CD4-positive, alpha-beta memory T cell (primary cell): ENCODE results near the gene G6PC3. TPM values are rescaled to one million over a fixed set of nuclear protein-coding genes. Genes with fewer than 3 reads are reported as not detected.

ENCODE experiments used
- CTCF ChIA-PET: fragments of 350-600 bp; sonication (Branson Sonifier 250); formaldehyde crosslinking; loops from one replicate; lab custom pipeline; 2021; ENCODE audit warnings: inconsistent platforms; ENCODE audit not compliant: partially characterized antibody; lab: Charles Lee
- POLR2A ChIA-PET: fragments of 350-600 bp; sonication (Branson Sonifier 250); formaldehyde crosslinking; loops from one replicate; lab custom pipeline; 2021; ENCODE audit not compliant: partially characterized antibody; lab: Charles Lee
- DNase-seq, 5 donors: peaks; one replicate each; pipeline versions ENCODE4 v3.0.0 to v3.0.0-alpha.2; 2020 to 2022; ENCODE audit warnings: mixed read lengths in 1 of 5
- H3K27ac ChIP-seq: one replicate; pipeline ENCODE4 v1.7.0; 2013; ENCODE audit warnings: low read depth, low read length
- H3K27me3 ChIP-seq: 2 replicates; pipeline ENCODE4 v1.7.0; 2013; ENCODE audit warnings: mild to moderate bottlenecking, low read length, moderate library complexity; ENCODE audit not compliant: insufficient read depth
- H3K36me3 ChIP-seq: 2 replicates; pipeline ENCODE4 v1.7.0; 2013; ENCODE audit warnings: mild to moderate bottlenecking, low read length, moderate library complexity; ENCODE audit not compliant: insufficient read depth
- H3K4me1 ChIP-seq: 2 replicates; pipeline ENCODE4 v1.7.0; 2013; ENCODE audit warnings: mild to moderate bottlenecking, low read length, moderate library complexity; ENCODE audit not compliant: insufficient read depth
- H3K4me3 ChIP-seq, 2 donors: one replicate each; pipeline ENCODE4 v1.7.0; 2013; ENCODE audit warnings: low read length in 2 of 2, mild to moderate bottlenecking in 1 of 2
- H3K9me3 ChIP-seq, 2 donors: one replicate each; pipeline ENCODE4 v1.7.0; 2013; ENCODE audit warnings: low read length in 2 of 2, control low read depth in 1 of 2; ENCODE audit not compliant: control insufficient read depth in 1 of 2
- H3K27ac Mint-ChIP-seq, 7 donors: one replicate each; pipeline ENCODE4 v1.8.0; 2020 to 2021; ENCODE audit warnings: mixed read lengths in 7 of 7, mild to moderate bottlenecking in 6 of 7, inconsistent platforms in 3 of 7, moderate library complexity in 3 of 7
- H3K27me3 Mint-ChIP-seq, 2 donors: one replicate each; pipeline ENCODE4 v1.8.0; 2020 to 2021; ENCODE audit warnings: mixed read lengths in 2 of 2
- H3K36me3 Mint-ChIP-seq, 2 donors: one replicate each; pipeline ENCODE4 v1.8.0; 2020 to 2021; ENCODE audit warnings: mixed read lengths in 2 of 2, inconsistent platforms in 1 of 2, mild to moderate bottlenecking in 1 of 2
- H3K4me1 Mint-ChIP-seq, 4 donors: one replicate each; pipeline ENCODE4 v1.8.0; 2020 to 2021; ENCODE audit warnings: mixed read lengths in 4 of 4, mild to moderate bottlenecking in 1 of 4
- H3K4me3 Mint-ChIP-seq, 8 donors: one replicate each; pipeline ENCODE4 v1.8.0; 2020 to 2021; ENCODE audit warnings: mixed read lengths in 8 of 8, mild to moderate bottlenecking in 7 of 8, moderate library complexity in 6 of 8, inconsistent platforms in 3 of 8
- H3K9me3 Mint-ChIP-seq, 8 donors: one replicate each; pipeline ENCODE4 v1.8.0; 2020 to 2021; ENCODE audit warnings: mixed read lengths in 8 of 8, mild to moderate bottlenecking in 5 of 8, inconsistent platforms in 3 of 8, moderate library complexity in 1 of 8
- intact Hi-C: fragments of 100-400 bp; cut with micrococcal nuclease; formaldehyde crosslinking; loops from one replicate; pipeline ENCODE4 v1.15.1; 2023
- polyA plus RNA-seq, 2 donors: library from polyadenylated mRNA; unstranded; fragments of 300-500 nt; fragmentation: Illumina TruSeq; gene quantifications; one replicate each; pipeline ENCODE4 v1.2.3, GENCODE V29; 2021
- total RNA-seq, 2 experiments: library from RNA; stranded (reverse); gene quantifications; one replicate each; pipeline ENCODE4 v1.2.3, GENCODE V29; 2021

The G6PC3 gene
- total and polyA plus RNA-seq, 4 experiments from 2014 or later, result 10.6 to 17.9 (median 13.7) TPM

DNA sequence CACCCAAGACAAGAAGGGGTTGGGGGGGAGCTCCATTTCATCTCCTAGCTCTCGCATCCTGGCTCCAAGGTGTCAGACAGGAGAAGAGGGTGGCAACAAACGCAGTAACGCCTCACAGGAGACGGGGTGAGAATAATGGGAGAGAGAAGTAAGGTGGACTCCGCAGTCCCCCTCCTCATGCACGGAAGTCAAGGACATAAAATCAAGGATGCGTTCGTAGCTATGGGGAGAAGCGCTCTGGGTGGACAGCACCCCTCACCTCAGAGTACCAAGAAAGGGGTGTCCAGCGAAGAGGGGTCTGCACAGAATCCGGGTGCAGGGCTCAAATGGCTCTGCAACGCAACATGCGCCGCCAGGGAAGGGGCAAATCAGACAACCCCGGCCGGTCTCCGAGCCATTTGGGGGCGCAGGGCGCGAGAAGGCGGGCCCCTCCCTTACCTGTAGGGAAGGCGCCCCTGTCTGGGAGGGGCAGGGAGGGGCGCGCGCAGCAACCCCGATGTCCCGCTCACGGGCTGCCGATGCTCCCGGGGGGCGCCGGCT lies 52.4 kb downstream of the G6PC3 start:
- Histone ChIP-seq H3K9me3 (no peaks in the 10 kb centered on the region), H3K4me1 (peaks cover 30% of the 10 kb centered on the region), H3K4me3 (peak overlapping the region; percentile 78 to 93), H3K27ac (peak overlapping the region; percentile 67), H3K27me3 (no peaks in the 10 kb centered on the region), H3K36me3 (no peaks in the 10 kb centered on the region)
- Mint-ChIP-seq H3K4me3 (peak overlapping the region; percentile 90 to 95 (median 92)), H3K36me3 (peaks cover 0 to 14% of the 10 kb centered on the region in 2 donors), H3K27me3 (no peaks in the 10 kb centered on the region), H3K27ac (peak overlapping the region; percentile 87 to 97 (median 95)), H3K9me3 (no peaks in the 10 kb centered on the region), H3K4me1 (peaks cover 29 to 57% (median 43%) of the 10 kb centered on the region in 4 donors)
- CTCF ChIA-PET, result interaction anchor here (0.7 to 1.8 kb wide), 12 partner anchors 10 to 208 kb away, joined by 3 to 16 read pairs (median 4); partner anchors contain the start of gene HROB
- peak in 2 of 5 donors; percentile 10 to 57 for DNase-seq
- intact Hi-C loops, result loop anchor here (1.0 to 10.0 kb wide), 9 partner anchors 18 to 842 kb away; partner anchors contain the start of genes C1QL1, HROB, LSM12 and PPY
- POLR2A ChIA-PET, result interaction anchor here (0.8 to 3.0 kb wide), 29 partner anchors 11 to 762 kb away, joined by 3 to 29 read pairs (median 6); partner anchors contain the start of genes ATXN7L3, G6PC3, GRN and LSM12

DNA sequence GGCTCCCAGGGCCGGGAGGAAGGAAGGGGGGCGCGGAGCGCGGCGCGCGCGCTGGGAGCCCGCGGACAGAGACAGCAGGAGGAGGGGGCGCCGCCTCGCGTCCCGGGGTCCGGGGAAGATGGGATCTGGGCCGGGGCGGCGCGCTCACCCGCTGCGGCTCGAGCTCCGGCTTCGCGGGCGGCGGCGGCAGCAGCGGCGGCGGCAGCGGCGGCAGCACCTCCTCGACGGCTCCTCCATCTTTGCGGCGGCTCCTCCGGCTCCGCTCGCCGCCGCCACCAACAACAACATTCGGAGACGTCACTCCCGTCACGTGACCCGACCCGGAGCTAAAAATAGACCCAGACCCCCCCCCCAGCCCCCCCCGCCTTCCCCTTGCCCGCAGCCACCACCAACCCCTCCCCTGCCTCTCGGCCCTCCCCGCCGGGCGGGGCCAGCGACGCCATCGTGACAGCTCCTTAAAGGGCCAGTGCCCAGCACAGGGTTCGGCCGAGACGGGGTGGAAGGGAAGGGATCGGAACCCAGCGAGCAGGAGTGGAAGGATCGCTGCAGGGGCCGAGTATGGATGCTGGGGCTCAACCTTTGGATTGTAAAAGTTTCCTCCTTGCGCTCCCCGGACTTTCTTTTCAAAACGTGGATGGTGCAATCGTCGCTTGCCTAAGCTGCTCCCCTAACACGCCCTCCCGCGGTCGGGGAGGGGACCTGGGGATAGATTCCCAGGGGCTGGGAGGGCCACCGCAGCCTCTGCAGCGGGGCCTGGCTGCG lies 53.0 kb downstream of the G6PC3 start, which contains the start of gene HDAC5:
Gene HDAC5, minus strand, starts transcription at position 286 of the 762 bp plus-strand sequence. CDS start 6,126 bp downstream, outside the sequence.
- CTCF ChIA-PET, result interaction anchor here (0.7 to 1.8 kb wide), 12 partner anchors 10 to 208 kb away, joined by 3 to 16 read pairs (median 4); partner anchors contain the start of gene HROB
- H3K9me3 Mint-ChIP-seq, result no peaks in the 10 kb centered on the region
- peaks cover 0 to 11% of the 10 kb centered on the region in 2 donors for H3K36me3 Mint-ChIP-seq
- H3K4me3 Mint-ChIP-seq, result peak within 1 kb of the TSS; percentile 94 to 98 (median 95)
- POLR2A ChIA-PET, result interaction anchor here (0.7 to 3.0 kb wide), 32 partner anchors 9 to 763 kb away, joined by 3 to 29 read pairs (median 6); partner anchors contain the start of genes ATXN7L3, G6PC3, GRN and LSM12
- Histone ChIP-seq H3K4me1 (peaks cover 30% of the 10 kb centered on the region), H3K4me3 (peak within 1 kb of the TSS; percentile 78 to 93), H3K9me3 (no peaks in the 10 kb centered on the region), H3K27ac (peak within 1 kb of the TSS; percentile 67), H3K36me3 (no peaks in the 10 kb centered on the region), H3K27me3 (no peaks in the 10 kb centered on the region)
- DNase-seq, result peak; percentile 93 to 95 (median 94)
- H3K27ac Mint-ChIP-seq, result peak within 1 kb of the TSS; percentile 94 to 98 (median 97)
- intact Hi-C loops, result loop anchor here (1.0 to 10.0 kb wide), 9 partner anchors 18 to 841 kb away; partner anchors contain the start of genes C1QL1, HROB, LSM12 and PPY
- peaks cover 25 to 51% (median 38%) of the 10 kb centered on the region in 4 donors for H3K4me1 Mint-ChIP-seq
- H3K27me3 Mint-ChIP-seq, result no peaks in the 10 kb centered on the region

DNA sequence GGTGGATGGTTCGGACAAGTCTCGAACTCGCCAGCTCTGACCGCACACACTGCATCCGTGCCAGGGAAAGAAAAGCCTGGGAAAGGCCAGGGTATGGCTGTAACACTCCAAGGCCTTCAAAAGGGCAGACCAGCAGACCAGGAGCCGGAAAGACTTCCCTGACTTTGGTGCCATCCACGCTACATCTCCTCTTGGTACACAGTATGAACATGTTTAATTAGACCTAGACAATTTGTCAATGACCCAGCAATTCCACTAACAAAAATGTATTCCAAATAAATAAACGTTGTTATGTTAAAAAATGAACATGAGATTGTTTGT lies 53.5 kb downstream of the G6PC3 start:
- no peaks in the 10 kb centered on the region for H3K27me3 ChIP-seq
- Mint-ChIP-seq H3K9me3 (no peaks in the 10 kb centered on the region), H3K27me3 (no peaks in the 10 kb centered on the region), H3K4me3 (peak overlapping the region; percentile 94 to 98 (median 95)), H3K36me3 (peaks cover 0 to 9% of the 10 kb centered on the region in 2 donors), H3K4me1 (peaks cover 21 to 47% (median 33%) of the 10 kb centered on the region in 4 donors), H3K27ac (peak overlapping the region; percentile 94 to 98 (median 97))
- peak overlapping the region; percentile 73 to 78 for H3K4me3 ChIP-seq
- peak overlapping the region; percentile 67 for H3K27ac ChIP-seq
- peaks cover 30% of the 10 kb centered on the region for H3K4me1 ChIP-seq
- no peaks in the 10 kb centered on the region for H3K36me3 ChIP-seq
- intact Hi-C loops, result loop anchor here (5.0 to 10.0 kb wide), 3 partner anchors 182 to 841 kb away; partner anchors contain the start of genes C1QL1 and PPY
- POLR2A ChIA-PET, result interaction anchor here (0.7 to 3.0 kb wide), 28 partner anchors 9 to 764 kb away, joined by 3 to 29 read pairs (median 6); partner anchors contain the start of genes G6PC3, GRN, LSM12 and SLC25A39
- no peak for DNase-seq
- CTCF ChIA-PET, result interaction anchor here (0.9 to 1.8 kb wide), 7 partner anchors 9 to 207 kb away, joined by 3 to 16 read pairs (median 4); partner anchors contain the start of gene HROB
- H3K9me3 ChIP-seq, result no peaks in the 10 kb centered on the region

Other genes with a start within 250 kb of the G6PC3 start
- gene MPP3, start 237.6 kb upstream of the G6PC3 start, total RNA-seq, result under 1 TPM in 1 of 2 experiments, not detected in 1; 0.32 TPM
- gene MPP3, start 237.6 kb upstream of the G6PC3 start, polyA plus RNA-seq, result under 1 TPM in 1 of 2 donors, not detected in 1; 0.30 TPM
- gene CD300LG, start 223.6 kb upstream of the G6PC3 start, total RNA-seq, result not detected
- not detected for gene CD300LG, start 223.6 kb upstream of the G6PC3 start, polyA plus RNA-seq
- 1 to 10 TPM; 2.1 to 3.0 TPM for gene MPP2, start 163.2 kb upstream of the G6PC3 start, total RNA-seq
- 1 to 10 TPM in 1 of 2 donors, under 1 TPM in 1; 0.10 to 1.0 TPM for gene MPP2, start 163.2 kb upstream of the G6PC3 start, polyA plus RNA-seq
- not detected for gene PPY, start 128.3 kb upstream of the G6PC3 start, total RNA-seq
- not detected for gene PPY, start 128.3 kb upstream of the G6PC3 start, polyA plus RNA-seq
- not detected for gene PYY, start 116.8 kb upstream of the G6PC3 start, total RNA-seq
- not detected for gene PYY, start 116.8 kb upstream of the G6PC3 start, polyA plus RNA-seq
- 1 to 10 TPM; 2.7 to 3.2 TPM for gene NAGS, start 66.1 kb upstream of the G6PC3 start, total RNA-seq
- 1 to 10 TPM in 1 of 2 donors, under 1 TPM in 1; 0.45 to 1.7 TPM for gene NAGS, start 66.1 kb upstream of the G6PC3 start, polyA plus RNA-seq
- 10 to 100 TPM; 27.3 to 30.0 TPM for gene TMEM101, start 55.8 kb upstream of the G6PC3 start, total RNA-seq
- 10 to 100 TPM; 22.7 to 33.6 TPM for gene TMEM101, start 55.8 kb upstream of the G6PC3 start, polyA plus RNA-seq
- 10 to 100 TPM; 35.3 to 37.4 TPM for gene LSM12, start 4.1 kb upstream of the G6PC3 start, total RNA-seq
- gene LSM12, start 4.1 kb upstream of the G6PC3 start, polyA plus RNA-seq, result 10 to 100 TPM; 55.6 to 74.0 TPM
- gene HDAC5, start 52.9 kb downstream of the G6PC3 start, total RNA-seq, result 10 to 100 TPM; 71.4 to 74.2 TPM
- 10 to 100 TPM; 12.8 to 34.2 TPM for gene HDAC5, start 52.9 kb downstream of the G6PC3 start, polyA plus RNA-seq
- gene HROB, start 71.2 kb downstream of the G6PC3 start, total RNA-seq, result under 1 TPM; 0.36 to 0.64 TPM
- under 1 TPM; 0.25 to 0.43 TPM for gene HROB, start 71.2 kb downstream of the G6PC3 start, polyA plus RNA-seq
- not detected for gene ASB16, start 100.0 kb downstream of the G6PC3 start, total RNA-seq
- under 1 TPM in 1 of 2 donors, not detected in 1; 0.14 TPM for gene ASB16, start 100.0 kb downstream of the G6PC3 start, polyA plus RNA-seq
- gene TMUB2, start 116.2 kb downstream of the G6PC3 start, total RNA-seq, result 10 to 100 TPM; 45.4 to 47.9 TPM
- gene TMUB2, start 116.2 kb downstream of the G6PC3 start, polyA plus RNA-seq, result 10 to 100 TPM; 35.3 TPM
- gene ATXN7L3, start 129.1 kb downstream of the G6PC3 start, total RNA-seq, result 100 to 1,000 TPM; 123 to 128 TPM
- 10 to 100 TPM in 1 of 2 donors, 1 to 10 TPM in 1; 5.8 to 17.7 TPM for gene ATXN7L3, start 129.1 kb downstream of the G6PC3 start, polyA plus RNA-seq
- gene UBTF, start 148.9 kb downstream of the G6PC3 start, total RNA-seq, result 100 to 1,000 TPM; 245 to 264 TPM
- gene UBTF, start 148.9 kb downstream of the G6PC3 start, polyA plus RNA-seq, result 10 to 100 TPM; 12.2 to 69.7 TPM
- gene SLC4A1, start 197.4 kb downstream of the G6PC3 start, total RNA-seq, result not detected
- not detected for gene SLC4A1, start 197.4 kb downstream of the G6PC3 start, polyA plus RNA-seq
- gene RUNDC3A, start 237.9 kb downstream of the G6PC3 start, total RNA-seq, result under 1 TPM in 1 of 2 experiments, not detected in 1; 0.19 TPM
- gene RUNDC3A, start 237.9 kb downstream of the G6PC3 start, polyA plus RNA-seq, result under 1 TPM in 1 of 2 donors, not detected in 1; 0.28 TPM